Upper lobe of left lung (tissue), 4 donors: Measurements from ENCODE around the gene ZNF654.

ENCODE experiments used
- EP300 ChIP-seq, 4 donors: sonication (generic); formaldehyde crosslinking; IDR thresholded peaks; one replicate each; pipeline ENCODE4 v1.5.1; 2017; ENCODE audit warnings: antibody characterized with exemption in 4 of 4, control low read depth in 2 of 4
- POLR2A ChIP-seq, 4 donors: fragments of 450-650 bp; IDR thresholded peaks; one replicate each; pipeline ENCODE4 v1.5.1; 2016 to 2017; ENCODE audit warnings: antibody characterized with exemption in 4 of 4, mild to moderate bottlenecking in 2 of 4
- POLR2AphosphoS5 ChIP-seq, 2 donors: sonication (generic); formaldehyde crosslinking; IDR thresholded peaks; one replicate each; pipeline ENCODE4 v1.5.1; 2017; ENCODE audit warnings: antibody characterized with exemption in 2 of 2
- TF ChIP-seq, protein P1 (sequence below), 6 experiments: fragments of 450-650 bp in 4 of 6; fragments of 200-600 bp in 2 of 6; sonication (generic) in 2 of 6; IDR thresholded peaks; one replicate each; pipeline ENCODE4 v1.5.1; 2016 to 2019; ENCODE audit warnings: antibody characterized with exemption in 6 of 6

DNA sequence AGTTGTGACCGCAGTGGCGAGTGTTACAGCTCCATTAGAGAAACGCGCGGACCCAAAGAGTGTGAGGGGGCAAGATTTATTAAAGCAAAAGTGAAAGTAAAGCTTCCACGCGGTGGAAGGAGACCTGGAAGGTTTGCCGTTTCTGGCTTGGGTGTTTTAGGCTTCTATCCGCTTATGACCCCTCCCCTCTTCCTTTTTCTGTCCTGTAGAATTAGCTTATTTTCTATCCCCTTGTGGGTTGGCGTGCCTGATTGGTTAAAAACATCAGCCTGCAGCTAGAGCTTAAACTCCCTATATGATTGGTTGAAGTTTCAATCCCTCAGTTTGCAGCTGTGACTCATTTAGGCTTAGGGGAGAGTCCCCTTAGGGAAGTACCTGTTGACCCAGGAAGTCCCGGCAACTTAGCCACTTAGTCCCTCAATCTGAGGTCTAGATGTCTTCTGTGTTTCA is 130.3 kb downstream of the ZNF654 start:
- TF ChIP-seq POLR2A (IDR thresholded peaks at IDR 0.05), result no peak
- TF ChIP-seq, protein P1, sequence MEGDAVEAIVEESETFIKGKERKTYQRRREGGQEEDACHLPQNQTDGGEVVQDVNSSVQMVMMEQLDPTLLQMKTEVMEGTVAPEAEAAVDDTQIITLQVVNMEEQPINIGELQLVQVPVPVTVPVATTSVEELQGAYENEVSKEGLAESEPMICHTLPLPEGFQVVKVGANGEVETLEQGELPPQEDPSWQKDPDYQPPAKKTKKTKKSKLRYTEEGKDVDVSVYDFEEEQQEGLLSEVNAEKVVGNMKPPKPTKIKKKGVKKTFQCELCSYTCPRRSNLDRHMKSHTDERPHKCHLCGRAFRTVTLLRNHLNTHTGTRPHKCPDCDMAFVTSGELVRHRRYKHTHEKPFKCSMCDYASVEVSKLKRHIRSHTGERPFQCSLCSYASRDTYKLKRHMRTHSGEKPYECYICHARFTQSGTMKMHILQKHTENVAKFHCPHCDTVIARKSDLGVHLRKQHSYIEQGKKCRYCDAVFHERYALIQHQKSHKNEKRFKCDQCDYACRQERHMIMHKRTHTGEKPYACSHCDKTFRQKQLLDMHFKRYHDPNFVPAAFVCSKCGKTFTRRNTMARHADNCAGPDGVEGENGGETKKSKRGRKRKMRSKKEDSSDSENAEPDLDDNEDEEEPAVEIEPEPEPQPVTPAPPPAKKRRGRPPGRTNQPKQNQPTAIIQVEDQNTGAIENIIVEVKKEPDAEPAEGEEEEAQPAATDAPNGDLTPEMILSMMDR (IDR thresholded peaks at IDR 0.05), result no peak
- no peak for TF ChIP-seq POLR2AphosphoS5 (IDR thresholded peaks at IDR 0.05)
- no peak for TF ChIP-seq EP300 (IDR thresholded peaks at IDR 0.05)
